T-helper 2 cell treated with Interferon-gamma antibody and Interleukin-4, amounts not matched to agents 100 ng/mL and 5 ng/mL, for 36 hours (primary cell): ENCODE results near the gene SOHLH1. TPM values are rescaled to one million over a fixed set of nuclear protein-coding genes. Genes with fewer than 3 reads are reported as not detected.

Experiments used
- intact Hi-C: fragments of 100-400 bp; cut with micrococcal nuclease; formaldehyde crosslinking; loops from one replicate; pipeline ENCODE4 v1.15.1; 2023
- total RNA-seq: library from RNA; stranded (reverse); gene quantifications from 2 replicates; pipeline ENCODE4 v1.2.3, GENCODE V29; 2022

Gene SOHLH1
- not detected in 2 replicates for total RNA-seq

- intact Hi-C loops: no loop called here
Observed at GRCh38 chr9:135699440-135699839, at the start of gene SOHLH1. TSS of gene SOHLH1 (minus strand) at chr9:135699481. CDS start at chr9:135699467, 14 bp downstream.

- intact Hi-C loops: no loop called here
Observed at GRCh38 chr9:135748676-135749075, 49.4 kb upstream of the SOHLH1 start.

- intact Hi-C loops: no loop called here
Observed at GRCh38 chr9:135747311-135747710, 48.0 kb upstream of the SOHLH1 start.

- intact Hi-C loops: no loop called here
Observed at GRCh38 chr9:135746565-135746964, 47.3 kb upstream of the SOHLH1 start.

GRCh38 chr9:135745686-135746324 is 46.5 kb upstream of the SOHLH1 start:
- intact Hi-C loops: no loop called here

GRCh38 chr9:135745189-135745588 is 45.9 kb upstream of the SOHLH1 start:
- intact Hi-C loops: no loop called here

- intact Hi-C loops: no loop called here
Observed at GRCh38 chr9:135744333-135745070, 45.2 kb upstream of the SOHLH1 start.

GRCh38 chr9:135743546-135744332 is 44.5 kb upstream of the SOHLH1 start:
- intact Hi-C loops: no loop called here

GRCh38 chr9:135743021-135743420 is 43.7 kb upstream of the SOHLH1 start:
- intact Hi-C loops: no loop called here

GRCh38 chr9:135741276-135742219 is 42.3 kb upstream of the SOHLH1 start:
- intact Hi-C loops: no loop called here

GRCh38 chr9:135739271-135740220 is 40.3 kb upstream of the SOHLH1 start:
- intact Hi-C loops: no loop called here

- intact Hi-C loops: no loop called here
Observed at GRCh38 chr9:135737840-135738521, 38.7 kb upstream of the SOHLH1 start.

- intact Hi-C loops: no loop called here
Observed at GRCh38 chr9:135736979-135737839, 37.9 kb upstream of the SOHLH1 start.

- intact Hi-C loops: no loop called here
Observed at GRCh38 chr9:135736272-135736978, 37.1 kb upstream of the SOHLH1 start.

- intact Hi-C loops: no loop called here
Observed at GRCh38 chr9:135734616-135735144, 35.4 kb upstream of the SOHLH1 start.

- intact Hi-C loops: no loop called here
Observed at GRCh38 chr9:135732569-135733257, 33.4 kb upstream of the SOHLH1 start.

GRCh38 chr9:135731454-135731853 is 32.2 kb upstream of the SOHLH1 start:
- intact Hi-C loops: no loop called here
